Kidney capillary endothelial cell (primary cell): ENCODE data around the gene TMEM131.
"Not testable (repeated sequence)": the region's sequence is repeated elsewhere in the genome, so short reads cannot be mapped to it uniquely, and the experiment has no call there.

Experiments
- DNase-seq: peaks from one replicate; pipeline ENCODE4 v3.0.0-alpha.2; 2018; ENCODE audit warnings: low spot score

The TMEM131 gene

GRCh38 chr2:97911922-97912575 is 83.7 kb downstream of the TMEM131 start:
- no peak for DNase-seq

GRCh38 chr2:97911206-97911921 is 84.4 kb downstream of the TMEM131 start:
- DNase-seq = no peak

DNA sequence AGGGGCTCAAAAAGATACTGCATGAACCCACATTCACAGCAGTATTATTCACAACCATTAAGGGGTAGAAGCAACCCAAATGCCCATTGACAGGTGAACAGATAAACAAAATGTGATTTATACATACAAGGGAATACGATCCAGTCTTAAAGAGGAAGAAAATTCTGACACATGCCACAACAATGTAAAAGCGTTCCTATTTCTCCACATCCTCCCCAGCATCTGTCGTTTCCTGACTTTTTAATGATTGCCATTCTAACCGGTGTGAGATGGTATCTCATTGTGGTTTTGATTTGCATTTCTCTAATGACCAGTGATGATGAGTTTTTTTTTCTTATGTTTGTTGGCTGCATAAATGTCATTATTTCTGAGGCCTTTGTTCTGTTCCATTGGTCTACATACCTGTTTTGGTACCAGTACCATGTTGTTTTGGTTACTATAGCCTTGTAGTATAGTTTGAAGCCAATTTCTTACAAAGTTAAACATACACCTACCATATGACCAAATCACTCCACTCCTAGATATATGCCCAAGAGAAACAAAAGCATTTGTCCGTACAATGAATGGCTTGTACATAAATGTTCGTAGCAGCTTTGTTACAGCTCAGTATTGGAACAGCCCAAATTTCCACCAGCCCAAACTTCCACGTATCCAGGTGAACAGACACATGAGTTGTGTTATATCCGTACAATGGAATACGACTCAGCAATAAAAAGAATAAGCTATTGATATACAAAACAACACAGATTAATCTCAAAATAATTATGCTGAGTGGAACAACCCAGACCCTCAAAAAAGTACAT is 85.1 kb downstream of the TMEM131 start:
- DNase-seq = no peak

- no peak for DNase-seq
These were observed 87.5 kb downstream of the TMEM131 start for GRCh38 chr2:97908208-97908676.

- DNase-seq = no peak
These were observed 88.2 kb downstream of the TMEM131 start for GRCh38 chr2:97907369-97908100.

DNA sequence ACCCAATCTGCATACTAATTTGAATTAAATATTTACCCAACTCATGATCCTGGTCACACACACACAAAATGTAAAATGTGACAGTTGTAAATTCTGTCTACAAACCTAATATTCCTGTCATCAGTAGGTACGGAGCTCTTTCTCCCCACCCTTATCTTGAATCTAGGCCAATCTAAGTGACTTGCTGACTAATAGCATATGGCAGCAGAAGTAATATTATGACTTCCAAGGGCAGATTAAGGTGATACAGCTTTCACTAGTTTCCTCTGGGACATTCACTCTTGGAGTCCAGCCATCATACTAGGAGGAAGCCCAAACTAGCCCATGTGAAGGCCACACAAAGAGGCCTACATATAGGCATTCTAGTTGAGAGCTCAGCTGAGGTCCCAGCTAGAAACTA is 89.4 kb downstream of the TMEM131 start:
- no peak for DNase-seq

DNA sequence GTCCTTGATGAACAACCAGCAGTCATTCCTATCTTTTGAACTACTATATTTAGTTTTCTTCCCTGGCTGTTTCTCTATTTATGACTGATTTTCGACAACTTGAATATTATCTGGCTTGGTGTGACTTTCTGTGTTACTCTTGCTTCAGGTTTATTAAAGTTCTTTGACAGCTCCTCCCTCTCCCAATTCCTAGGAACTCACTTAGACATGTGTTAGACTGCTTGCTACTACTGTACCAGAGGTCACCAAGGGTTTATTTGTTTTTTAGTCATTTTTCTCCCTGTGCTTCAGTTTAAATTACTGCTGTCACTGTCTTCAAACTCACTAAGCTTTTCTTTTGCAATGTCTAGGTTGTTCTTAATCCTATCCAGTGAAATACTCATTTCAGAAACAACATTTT is 90.5 kb downstream of the TMEM131 start:
- no peak for DNase-seq

DNA sequence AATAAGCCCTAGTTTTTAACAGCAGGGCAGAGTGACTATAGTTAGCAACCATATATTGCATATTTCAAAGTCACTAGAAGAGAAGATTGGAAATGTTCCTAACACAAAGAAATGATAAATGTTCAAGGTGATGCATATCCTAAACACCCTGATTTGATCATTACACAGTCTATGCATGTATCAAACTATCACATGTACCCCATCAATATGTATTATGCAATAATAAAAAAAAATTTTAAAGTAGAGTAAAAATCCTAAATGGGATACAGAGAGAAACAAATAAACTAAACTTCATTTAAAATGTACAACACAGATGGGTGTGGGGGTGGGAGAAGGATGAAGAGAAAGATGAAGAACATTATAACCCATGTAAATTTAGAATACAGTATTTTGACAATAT is 93.9 kb downstream of the TMEM131 start:
- DNase-seq = no peak

- no peak for DNase-seq
These were observed 94.9 kb downstream of the TMEM131 start for GRCh38 chr2:97900806-97901205.

DNA sequence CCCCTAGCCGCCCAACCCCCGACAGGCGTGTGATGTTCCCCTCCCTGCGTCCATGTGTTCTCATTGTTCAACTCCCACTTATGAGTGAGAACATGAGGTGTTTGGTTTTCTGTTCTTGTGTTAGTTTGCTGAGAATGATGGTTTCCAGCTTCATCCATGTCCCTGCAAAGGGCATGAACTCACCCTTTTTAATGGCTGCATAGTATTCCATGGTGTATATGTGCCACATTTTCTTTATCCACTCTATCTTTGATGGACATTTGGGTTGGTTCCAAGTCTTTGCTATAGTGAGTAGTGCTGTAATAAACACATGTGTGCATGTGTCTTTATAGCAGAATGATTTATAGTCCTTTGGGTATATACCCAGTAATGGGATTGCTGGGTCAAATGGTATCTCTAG is 102.7 kb downstream of the TMEM131 start:
- not testable (repeated sequence) for DNase-seq

- no peak for DNase-seq
These were observed 104.1 kb downstream of the TMEM131 start for GRCh38 chr2:97891611-97892010.

- no peak for DNase-seq
These were observed 106.6 kb downstream of the TMEM131 start for GRCh38 chr2:97889156-97889555.

DNA sequence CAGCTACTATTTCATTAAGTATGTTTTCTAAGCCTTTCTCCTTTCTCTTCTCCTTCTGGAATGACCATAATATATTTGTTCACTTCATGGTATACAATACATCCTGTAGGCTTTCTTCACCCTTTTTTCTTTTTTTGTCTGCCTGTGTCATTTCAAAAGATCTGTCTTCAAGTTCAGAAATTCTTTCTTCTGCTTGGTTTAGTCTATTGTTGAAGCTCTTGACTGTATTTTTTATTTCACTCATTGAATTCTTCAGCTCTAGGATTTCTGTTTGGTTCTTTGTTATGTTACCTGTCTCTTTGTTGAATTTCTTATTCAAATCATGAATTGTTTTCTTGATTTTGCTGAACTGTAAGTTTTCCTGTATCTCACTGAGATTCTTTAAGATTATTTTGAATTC is 109.9 kb downstream of the TMEM131 start:
- DNase-seq = no peak

DNA sequence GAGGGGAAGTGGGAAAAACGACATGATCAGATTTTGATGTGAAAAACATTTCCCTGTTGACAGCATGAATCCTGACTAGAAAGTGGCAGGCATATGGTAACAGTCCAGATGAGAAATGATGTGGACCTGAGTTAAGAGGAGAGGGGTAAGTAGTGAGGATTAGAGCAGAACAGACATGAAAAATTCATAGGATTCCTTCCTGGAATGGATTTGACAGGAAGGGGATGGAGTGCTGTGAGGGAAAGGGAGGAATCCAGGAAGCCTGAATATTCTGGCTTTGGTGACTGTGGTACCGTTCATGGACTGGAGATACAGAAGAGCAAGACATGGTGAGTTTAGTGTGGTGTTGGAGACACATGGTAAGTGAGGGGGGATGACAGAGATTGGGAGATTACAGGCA is 115.4 kb downstream of the TMEM131 start:
- DNase-seq = no peak

DNA sequence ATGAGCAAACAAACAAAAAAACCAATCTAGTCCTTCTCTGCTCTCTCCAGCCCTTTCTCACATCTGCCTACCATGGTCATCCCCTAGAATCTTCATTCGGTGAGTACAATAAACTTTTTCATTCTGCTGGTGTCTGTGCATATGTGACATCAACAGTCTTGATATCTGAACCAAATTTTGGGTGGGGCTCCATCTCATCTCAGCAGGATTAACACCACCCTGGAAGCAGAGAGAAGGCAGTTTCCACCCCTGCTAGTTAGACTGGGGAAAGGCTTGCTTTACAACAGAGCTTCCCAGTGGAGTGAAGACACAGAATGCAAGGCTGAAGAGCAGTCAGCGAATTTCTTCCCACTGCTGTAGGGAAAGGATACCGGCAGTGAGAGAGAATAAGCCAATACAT is 116.9 kb downstream of the TMEM131 start:
- no peak for DNase-seq

- not testable (repeated sequence) for DNase-seq
These were observed 117.4 kb downstream of the TMEM131 start for GRCh38 chr2:97878317-97878716.

GRCh38 chr2:97871096-97871780 is 124.5 kb downstream of the TMEM131 start:
- no peak for DNase-seq

DNA sequence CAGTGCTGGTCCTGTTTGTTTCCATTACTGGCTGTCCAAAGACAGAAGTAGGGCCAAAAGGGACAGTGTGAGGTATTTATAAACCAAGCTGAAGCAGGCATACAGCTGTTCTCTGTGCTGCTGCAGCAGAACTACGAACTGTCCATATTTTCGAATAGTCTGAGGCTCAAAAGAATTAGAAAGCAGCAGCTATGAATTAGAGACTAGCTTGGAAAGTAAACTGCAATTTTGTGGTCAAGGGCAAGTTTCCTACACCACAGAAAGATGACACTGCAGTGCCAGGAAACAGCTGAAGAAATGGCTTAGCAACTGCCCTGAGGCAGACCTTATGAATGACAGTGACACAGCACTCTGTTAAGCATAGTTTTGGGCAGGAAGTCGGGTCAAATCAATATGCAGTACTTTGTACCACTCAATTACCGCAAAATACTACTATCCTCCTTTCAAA is 125.3 kb downstream of the TMEM131 start:
- DNase-seq = peak; percentile 57

GRCh38 chr2:97869722-97870346 is 125.9 kb downstream of the TMEM131 start:
- no peak for DNase-seq

GRCh38 chr2:97868986-97869721 is 126.6 kb downstream of the TMEM131 start:
- DNase-seq = peak; percentile 92
